Measurements from ENCODE around the gene C1orf53. TPM values are rescaled to one million over a fixed set of nuclear protein-coding genes. Genes with fewer than 3 reads are reported as not detected.

Gene C1orf53
- total and polyA plus RNA-seq, 2 of the 8 experiments (the other 6 are each of a cell fraction or from before 2014, with no cell fraction given): 0.56 to 1.3 TPM

DNA sequence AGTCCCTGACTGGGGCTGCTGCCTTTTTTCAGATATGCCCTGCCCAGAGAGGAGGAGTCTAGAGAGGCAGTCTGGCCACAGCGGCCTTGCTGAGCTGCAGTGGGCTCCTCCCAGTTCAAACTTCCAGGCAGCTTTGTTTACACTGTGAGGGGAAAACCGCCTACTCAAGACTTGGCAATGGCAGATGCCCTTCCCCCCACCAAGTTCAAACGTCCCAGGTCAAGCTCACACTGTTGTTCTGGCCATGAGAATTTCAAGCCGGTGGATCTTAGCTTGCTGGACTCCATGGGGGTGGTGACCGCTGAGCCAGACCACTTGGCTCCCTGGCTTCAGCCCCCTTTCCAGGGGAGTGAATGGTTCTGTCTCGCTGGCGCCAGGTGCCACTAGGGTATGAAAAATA lies 18.3 kb upstream of the C1orf53 start (continued):
- TF ChIP-seq HDAC2 (IDR thresholded peaks at IDR 0.05; ENCODE audit: borderline replicate concordance in 1 of 2, low read depth in 2 of 2, low read length in 2 of 2) (no peak), EZH2 (IDR thresholded peaks at IDR 0.05; ENCODE audit: low read depth, low read length, severe bottlenecking) (no peak), YY1 (IDR thresholded peaks at IDR 0.05; ENCODE audit: low read depth, low read length) (no peak)
